ENCODE data around the gene RNF167.

- TF ChIP-seq ZSCAN23 (tag by site-specific recombination; IDR thresholded peaks at IDR 0.05), result no peak
- no peak; the same call in 1 of the 2 replicates for TF ChIP-seq CTCF (tag by site-specific recombination; IDR thresholded peaks at IDR 0.05)
- no peak for TF ChIP-seq ZNF155 (tag by site-specific recombination; IDR thresholded peaks at IDR 0.05)
- no peak for TF ChIP-seq ZNF473 (tag by site-specific recombination; IDR thresholded peaks at IDR 0.05)
- TF ChIP-seq KLF9 (tag by site-specific recombination; IDR thresholded peaks at IDR 0.05; ENCODE audit: low read depth), result peak; percentile 73; the same call in 1 of the 2 replicates
- no peak for TF ChIP-seq TRIM28 (IDR thresholded peaks at IDR 0.05; ENCODE audit: borderline replicate concordance, low read length)
Observed at GRCh38 chr17:4949321-4950074, 9.4 kb downstream of the RNF167 start.

Measured in HEK293 (cell line).